HepG2 (cell line): ENCODE measurements around the gene CSTF1. TPM values are rescaled to one million over a fixed set of nuclear protein-coding genes. Genes with fewer than 3 reads are reported as not detected.

Experiments
- ATAC-seq: fragments of 200-7000 bp; cut with Tn5 transposase; 3 replicates; pipeline ENCODE4 v1.9.1; 2020; ENCODE audit warnings: mild to moderate bottlenecking, moderate library complexity
- BruUV-seq: library from RNA; stranded (reverse); fragments of 400-500 nt; replicated peaks from 2 replicates; lab custom pipeline; 2021; lab: Mats Ljungman, UMichigan
- CTCF ChIA-PET: fragments of 300-600 bp; formaldehyde crosslinking; extraction: SDS; loops from one replicate; lab custom pipeline; 2021; ENCODE audit warnings: low total read pairs, inconsistent platforms, low intra/inter-chr PET ratio; lab: Yijun Ruan, JAX
- POLR2A ChIA-PET: fragments of 350-600 bp; sonication (Branson Sonifier 250); formaldehyde crosslinking; loops from one replicate; lab custom pipeline; 2020; ENCODE audit warnings: antibody characterized with exemption, inconsistent platforms; lab: Yijun Ruan, JAX
- DNase-seq: peaks from one replicate; pipeline ENCODE4 v3.0.0-alpha.2; 2015; ENCODE audit warnings: low spot score
- FAIRE-seq: peaks from 3 replicates; lab custom pipeline; 2011; peaks lifted over from hg19 to GRCh38; lab: Jason Lieb, UNC
- H2AFZ ChIP-seq: one replicate; pipeline ENCODE4 v1.6.1; 2011; ENCODE audit warnings: low read length, inconsistent platforms
- H3K27ac ChIP-seq: fragments of 300-600 bp; 3 replicates; pipeline ENCODE4 v1.8.0; 2011; ENCODE audit warnings: mixed run types, mild to moderate bottlenecking, mixed read lengths, low read length, inconsistent platforms; ENCODE audit not compliant: insufficient read depth; ENCODE audit errors: extremely low read length
- H3K27me3 ChIP-seq, 2 experiments: fragments of 200-600 bp in 1 of 2; 2 replicates in 1 of 2; 3 replicates in 1 of 2; pipeline versions ENCODE4 v1.6.0 to v1.8.0; 2011; ENCODE audit warnings: low read length in 2 of 2, mild to moderate bottlenecking in 2 of 2, moderate library complexity in 2 of 2, inconsistent platforms in 1 of 2; ENCODE audit not compliant: insufficient read depth in 2 of 2, control insufficient read depth in 1 of 2
- H3K36me3 ChIP-seq, 2 experiments: fragments of 200-600 bp in 1 of 2; replicated peaks in 1 of 2; 2 replicates in 1 of 2; 3 replicates in 1 of 2; pipeline versions ENCODE4 v1.5.1 to v1.8.0; 2011; ENCODE audit warnings: low read length in 2 of 2, inconsistent platforms in 1 of 2; ENCODE audit not compliant: insufficient read depth in 2 of 2, control insufficient read depth in 1 of 2
- H3K4me1 ChIP-seq: 2 replicates; pipeline ENCODE4 v1.5.1; 2012; ENCODE audit warnings: low read length, inconsistent platforms; ENCODE audit not compliant: insufficient read depth
- H3K4me2 ChIP-seq: 2 replicates; pipeline ENCODE4 v1.6.0; 2011; ENCODE audit warnings: low read depth, low read length, inconsistent platforms
- H3K4me3 ChIP-seq, 3 experiments: fragments of 200-600 bp in 1 of 3; sonication (generic), shearing (Covaris generic) in 1 of 3; replicated peaks in 1 of 3; 2 replicates each; pipeline ENCODE4 v1.5.1; 2011 to 2016; ENCODE audit warnings: low read length in 3 of 3, inconsistent platforms in 2 of 3, low read depth in 2 of 3, mild to moderate bottlenecking in 2 of 3, control low read depth in 1 of 3, mixed read lengths in 1 of 3; ENCODE audit not compliant: insufficient read depth in 1 of 3
- H3K79me2 ChIP-seq: one replicate; pipeline ENCODE4 v1.6.1; 2011; ENCODE audit warnings: low read length, inconsistent platforms; ENCODE audit not compliant: insufficient read depth
- H3K9ac ChIP-seq: 2 replicates; pipeline ENCODE4 v1.6.0; 2011; ENCODE audit warnings: mild to moderate bottlenecking, low read depth, low read length, inconsistent platforms; ENCODE audit not compliant: insufficient read depth
- H3K9me3 ChIP-seq: 2 replicates; pipeline ENCODE4 v1.5.1; 2012; ENCODE audit warnings: mild to moderate bottlenecking, low read length
- H4K20me1 ChIP-seq: 2 replicates; pipeline ENCODE4 v1.6.0; 2011; ENCODE audit warnings: inconsistent platforms, mild to moderate bottlenecking, low read length, moderate library complexity; ENCODE audit not compliant: insufficient read depth
- EHMT2 ChIP-seq: fragments of 200-600 bp; sonication (generic); IDR thresholded peaks from 2 replicates; pipeline ENCODE4 v1.7.0; 2017; ENCODE audit warnings: antibody characterized with exemption, low read depth, low read length, borderline replicate concordance
- ISL2 ChIP-seq: sonication (generic); formaldehyde crosslinking; IDR thresholded peaks from 2 replicates; pipeline ENCODE4 v1.5.0; 2020; ENCODE audit warnings: missing genetic modification reagents
- KDM5B ChIP-seq: sonication (generic); formaldehyde crosslinking; IDR thresholded peaks from 2 replicates; pipeline ENCODE4 v1.4.0; 2020; ENCODE audit warnings: missing genetic modification reagents, mild to moderate bottlenecking, borderline replicate concordance
- KDM6A ChIP-seq: IDR thresholded peaks from 2 replicates; pipeline ENCODE4 v1.6.1; 2016; ENCODE audit warnings: low read depth
- NFRKB ChIP-seq: fragments of 450-650 bp; IDR thresholded peaks from 2 replicates; pipeline ENCODE4 v1.6.1; 2017
- NR2F2 ChIP-seq: IDR thresholded peaks from 2 replicates; pipeline ENCODE4 v1.6.1; 2012; ENCODE audit warnings: low read depth, inconsistent platforms, borderline replicate concordance
- RARA ChIP-seq: IDR thresholded peaks from 2 replicates; pipeline ENCODE4 v1.6.1; 2016; ENCODE audit warnings: missing genetic modification reagents, missing compliant biosample characterization
- WGBS: methylation state at CpG from one replicate; pipeline ENCODE4 v1.1.6; 2017; ENCODE audit warnings: low lambda C conversion rate; 5-methylcytosine and 5-hydroxymethylcytosine counted together
- in situ Hi-C: cut with HindIII; loops from 2 replicates; pipeline ENCODE4 v1.10.0; 2017; ENCODE audit warnings: low pct_unique_long_range_greater_than_20kb; ENCODE audit not compliant: extremely low pct_ligation_motif_present
- intact Hi-C: fragments of 100-400 bp; cut with micrococcal nuclease; formaldehyde crosslinking; loops from one replicate; pipeline ENCODE4 v1.10.0; 2022; ENCODE audit not compliant: unreplicated experiment
- polyA plus RNA-seq, 8 experiments: library from polyadenylated mRNA; depleted of rRNA in 3 of 8; stranded (reverse) in 7 of 8; unstranded in 1 of 8; fragments of >200 nt; fragmentation: Illumina TruSeq in 4 of 8; extraction: Trizol in 4 of 8; gene quantifications; 2 replicates each; pipeline versions ENCODE4 v1.2.1 to v1.2.3, GENCODE V29; 2011 to 2016; ENCODE audit warnings: low read depth in 4 of 8, missing spikeins in 1 of 8, mixed read lengths in 1 of 8; ENCODE audit not compliant: insufficient read depth in 1 of 8
- total RNA-seq, 5 experiments: library from RNA; depleted of rRNA; stranded (reverse); fragments of >200 nt; fragmentation: Illumina TruSeq; extraction: Trizol; gene quantifications; 2 replicates each; pipeline ENCODE4 v1.2.3, GENCODE V29; 2016; ENCODE audit warnings: low read depth in 1 of 5
- TF ChIP-seq, protein P1 (sequence below): sonication (generic); formaldehyde crosslinking; conservative IDR thresholded peaks from 2 replicates; pipeline ENCODE4 v1.4.0; 2020; ENCODE audit warnings: missing genetic modification reagents
- TF ChIP-seq, protein P2 (sequence below): IDR thresholded peaks from 2 replicates; pipeline ENCODE4 v1.6.1; 2016; ENCODE audit warnings: mild to moderate bottlenecking, missing biosample characterization, missing genetic modification reagents
- TF ChIP-seq, protein P3 (sequence below): sonication (generic); formaldehyde crosslinking; IDR thresholded peaks from 2 replicates; pipeline ENCODE4 v1.4.0; 2020; ENCODE audit warnings: missing genetic modification reagents
- TF ChIP-seq, protein P4 (sequence below): IDR thresholded peaks from 2 replicates; pipeline ENCODE4 v1.6.1; 2012; ENCODE audit warnings: low read length, improper control_type of control experiment
- TF ChIP-seq, protein P5 (sequence below): sonication (generic); formaldehyde crosslinking; IDR thresholded peaks from 2 replicates; pipeline ENCODE4 v1.8.1; 2023; ENCODE audit warnings: mild to moderate bottlenecking, missing genetic modification reagents

Gene CSTF1
- total and polyA plus RNA-seq, 2 of the 13 experiments (the other 11 are each of a cell fraction or from before 2014, with no cell fraction given), result 70.9 to 100 TPM

DNA sequence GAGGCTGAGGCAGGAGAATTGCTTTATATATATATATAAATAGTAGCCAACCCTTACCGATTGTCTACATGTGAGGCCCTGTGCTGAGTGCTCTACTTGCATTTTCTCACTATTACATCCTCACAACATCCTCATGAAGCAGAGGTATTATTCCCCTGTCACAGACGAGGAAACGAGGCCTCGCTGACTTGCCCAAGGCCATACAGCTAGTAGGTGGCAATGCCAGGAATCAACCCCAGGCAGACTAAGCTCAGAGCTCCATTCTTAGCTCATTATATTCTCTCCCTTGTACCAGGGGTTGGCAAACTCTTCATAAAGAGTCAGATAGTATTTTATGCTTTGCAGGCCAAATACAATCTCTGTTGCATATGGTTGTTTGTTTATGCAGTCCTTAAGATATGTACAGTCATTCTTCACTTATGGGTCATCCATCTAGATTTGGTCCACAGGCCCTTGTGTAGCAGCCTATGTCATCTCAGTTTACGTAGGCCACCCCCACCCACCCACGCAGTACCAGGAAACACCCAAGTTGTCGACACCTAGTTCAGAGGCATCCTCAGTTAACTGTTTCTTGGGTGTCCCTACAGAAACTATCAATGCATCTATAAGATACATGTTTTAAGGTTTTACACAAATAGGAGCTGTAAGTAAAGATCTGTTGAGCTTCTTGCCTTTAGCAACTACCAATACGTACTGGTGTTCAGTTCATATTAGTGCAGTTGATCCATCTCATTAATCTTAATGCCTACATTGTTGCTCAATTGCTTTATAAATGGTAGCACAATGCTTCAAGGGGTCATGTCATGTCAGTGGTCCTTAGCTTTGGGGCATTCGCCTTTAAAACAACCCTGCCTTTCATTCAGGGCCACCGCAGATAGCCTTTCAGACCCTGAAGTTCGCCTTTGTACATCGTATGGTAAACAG is 22.7 kb downstream of the CSTF1 start:
- POLR2A ChIA-PET, result no interaction called here
- TF ChIP-seq ISL2, result no peak
- TF ChIP-seq, protein P1, sequence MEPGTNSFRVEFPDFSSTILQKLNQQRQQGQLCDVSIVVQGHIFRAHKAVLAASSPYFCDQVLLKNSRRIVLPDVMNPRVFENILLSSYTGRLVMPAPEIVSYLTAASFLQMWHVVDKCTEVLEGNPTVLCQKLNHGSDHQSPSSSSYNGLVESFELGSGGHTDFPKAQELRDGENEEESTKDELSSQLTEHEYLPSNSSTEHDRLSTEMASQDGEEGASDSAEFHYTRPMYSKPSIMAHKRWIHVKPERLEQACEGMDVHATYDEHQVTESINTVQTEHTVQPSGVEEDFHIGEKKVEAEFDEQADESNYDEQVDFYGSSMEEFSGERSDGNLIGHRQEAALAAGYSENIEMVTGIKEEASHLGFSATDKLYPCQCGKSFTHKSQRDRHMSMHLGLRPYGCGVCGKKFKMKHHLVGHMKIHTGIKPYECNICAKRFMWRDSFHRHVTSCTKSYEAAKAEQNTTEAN, result no peak
- Histone ChIP-seq H3K4me3 (no peak overlapping the region), H3K27me3 (no peaks in the 10 kb centered on the region), H4K20me1 (no peaks in the 10 kb centered on the region), H3K36me3 (no peaks in the 10 kb centered on the region), H3K4me2 (no peak overlapping the region), H2AFZ (no peak overlapping the region), H3K27ac (no peak overlapping the region), H3K9ac (no peak overlapping the region), H3K9me3 (no peaks in the 10 kb centered on the region), H3K4me1 (peaks cover 46% of the 10 kb centered on the region), H3K79me2 (no peaks in the 10 kb centered on the region)
- ATAC-seq (no peak), DNase-seq (no peak), FAIRE-seq (no peak)
- intact Hi-C loops, result no loop called here
- CTCF ChIA-PET, result no interaction called here
- WGBS, result 92% methylated on average over 12 of the region's 12 CpGs
- in situ Hi-C loops, result no loop called here
- no TSS peak for BruUV-seq

DNA sequence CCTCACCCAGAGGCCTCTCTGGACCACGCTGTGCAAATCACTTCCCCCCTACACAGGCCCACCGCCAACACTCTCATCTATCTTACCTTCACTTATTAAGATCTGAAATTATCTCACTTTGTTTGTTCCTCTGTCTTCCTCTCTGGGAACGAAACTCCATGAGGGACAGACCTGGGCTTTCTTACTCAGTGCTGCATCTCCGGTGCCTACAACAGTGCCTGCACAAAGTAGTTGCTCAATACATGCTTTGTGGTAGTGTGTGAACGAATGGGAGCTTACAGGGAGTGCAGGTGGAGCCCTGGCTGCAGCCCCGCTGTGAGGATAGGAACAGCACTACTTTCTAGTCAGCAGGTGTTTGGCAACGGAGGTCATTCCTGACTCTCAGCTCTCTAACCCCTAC is 25.0 kb downstream of the CSTF1 start:
- Histone ChIP-seq H3K4me1 (peaks cover 51% of the 10 kb centered on the region), H3K27me3 (no peaks in the 10 kb centered on the region), H3K4me2 (no peak overlapping the region), H2AFZ (no peak overlapping the region), H3K4me3 (no peak overlapping the region), H4K20me1 (no peaks in the 10 kb centered on the region), H3K36me3 (no peaks in the 10 kb centered on the region), H3K27ac (no peak overlapping the region), H3K79me2 (no peaks in the 10 kb centered on the region), H3K9me3 (no peaks in the 10 kb centered on the region), H3K9ac (no peak overlapping the region)
- ATAC-seq, result no peak
- in situ Hi-C loops, result no loop called here
- CTCF ChIA-PET, result no interaction called here
- 83% methylated on average over 7 of the region's 7 CpGs for WGBS
- no TSS peak for BruUV-seq
- no peak for DNase-seq
- intact Hi-C loops, result no loop called here
- POLR2A ChIA-PET, result no interaction called here
- FAIRE-seq, result no peak
- TF ChIP-seq, protein P2, sequence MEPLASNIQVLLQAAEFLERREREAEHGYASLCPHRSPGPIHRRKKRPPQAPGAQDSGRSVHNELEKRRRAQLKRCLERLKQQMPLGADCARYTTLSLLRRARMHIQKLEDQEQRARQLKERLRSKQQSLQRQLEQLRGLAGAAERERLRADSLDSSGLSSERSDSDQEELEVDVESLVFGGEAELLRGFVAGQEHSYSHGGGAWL (CRISPR knock-in tag), result no peak
- no peak for TF ChIP-seq NFRKB
- no peak for TF ChIP-seq EHMT2
- TF ChIP-seq NR2F2, result no peak
- TF ChIP-seq, protein P3, sequence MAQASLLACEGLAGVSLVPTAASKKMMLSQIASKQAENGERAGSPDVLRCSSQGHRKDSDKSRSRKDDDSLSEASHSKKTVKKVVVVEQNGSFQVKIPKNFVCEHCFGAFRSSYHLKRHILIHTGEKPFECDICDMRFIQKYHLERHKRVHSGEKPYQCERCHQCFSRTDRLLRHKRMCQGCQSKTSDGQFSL (CRISPR knock-in tag), result no peak
- TF ChIP-seq KDM6A, result no peak
- TF ChIP-seq, protein P4, sequence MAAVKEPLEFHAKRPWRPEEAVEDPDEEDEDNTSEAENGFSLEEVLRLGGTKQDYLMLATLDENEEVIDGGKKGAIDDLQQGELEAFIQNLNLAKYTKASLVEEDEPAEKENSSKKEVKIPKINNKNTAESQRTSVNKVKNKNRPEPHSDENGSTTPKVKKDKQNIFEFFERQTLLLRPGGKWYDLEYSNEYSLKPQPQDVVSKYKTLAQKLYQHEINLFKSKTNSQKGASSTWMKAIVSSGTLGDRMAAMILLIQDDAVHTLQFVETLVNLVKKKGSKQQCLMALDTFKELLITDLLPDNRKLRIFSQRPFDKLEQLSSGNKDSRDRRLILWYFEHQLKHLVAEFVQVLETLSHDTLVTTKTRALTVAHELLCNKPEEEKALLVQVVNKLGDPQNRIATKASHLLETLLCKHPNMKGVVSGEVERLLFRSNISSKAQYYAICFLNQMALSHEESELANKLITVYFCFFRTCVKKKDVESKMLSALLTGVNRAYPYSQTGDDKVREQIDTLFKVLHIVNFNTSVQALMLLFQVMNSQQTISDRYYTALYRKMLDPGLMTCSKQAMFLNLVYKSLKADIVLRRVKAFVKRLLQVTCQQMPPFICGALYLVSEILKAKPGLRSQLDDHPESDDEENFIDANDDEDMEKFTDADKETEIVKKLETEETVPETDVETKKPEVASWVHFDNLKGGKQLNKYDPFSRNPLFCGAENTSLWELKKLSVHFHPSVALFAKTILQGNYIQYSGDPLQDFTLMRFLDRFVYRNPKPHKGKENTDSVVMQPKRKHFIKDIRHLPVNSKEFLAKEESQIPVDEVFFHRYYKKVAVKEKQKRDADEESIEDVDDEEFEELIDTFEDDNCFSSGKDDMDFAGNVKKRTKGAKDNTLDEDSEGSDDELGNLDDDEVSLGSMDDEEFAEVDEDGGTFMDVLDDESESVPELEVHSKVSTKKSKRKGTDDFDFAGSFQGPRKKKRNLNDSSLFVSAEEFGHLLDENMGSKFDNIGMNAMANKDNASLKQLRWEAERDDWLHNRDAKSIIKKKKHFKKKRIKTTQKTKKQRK, result no peak
- no peak for TF ChIP-seq RARA (CRISPR knock-in tag)
- TF ChIP-seq, protein P5, sequence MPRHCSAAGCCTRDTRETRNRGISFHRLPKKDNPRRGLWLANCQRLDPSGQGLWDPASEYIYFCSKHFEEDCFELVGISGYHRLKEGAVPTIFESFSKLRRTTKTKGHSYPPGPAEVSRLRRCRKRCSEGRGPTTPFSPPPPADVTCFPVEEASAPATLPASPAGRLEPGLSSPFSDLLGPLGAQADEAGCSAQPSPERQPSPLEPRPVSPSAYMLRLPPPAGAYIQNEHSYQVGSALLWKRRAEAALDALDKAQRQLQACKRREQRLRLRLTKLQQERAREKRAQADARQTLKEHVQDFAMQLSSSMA (CRISPR knock-in tag), result no peak
- TF ChIP-seq KDM5B (CRISPR knock-in tag), result no peak
